NCI-H1048 (cell line): Measurements from ENCODE around the gene SKAP2.
"Not testable (repeated sequence)": the region's sequence is repeated elsewhere in the genome, so short reads cannot be mapped to it uniquely, and the experiment has no call there.

Source experiments
- DNase-seq: peaks from one replicate; lab custom pipeline; 2025; lab: John Stamatoyannopoulos, UW

Gene SKAP2

DNA sequence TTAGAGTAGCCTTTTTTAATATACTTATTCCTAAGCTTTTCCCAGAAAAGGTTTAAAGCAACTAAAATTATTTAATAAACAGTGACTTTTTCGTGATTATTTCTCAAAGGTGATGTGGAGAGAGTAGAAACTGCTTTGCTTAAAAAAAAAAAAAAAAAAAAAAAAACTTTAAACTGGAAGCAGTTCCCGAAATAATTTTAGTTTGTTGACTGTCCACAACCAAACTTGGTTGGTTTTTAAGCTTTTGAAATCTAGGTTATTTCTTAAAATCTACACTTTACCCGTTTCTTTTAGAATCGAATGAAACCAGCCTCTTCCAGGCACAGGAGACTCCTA lies 7.3 kb downstream of the SKAP2 start:
- DNase-seq = no peak

GRCh38 chr7:26856176-26856985 lies 8.0 kb downstream of the SKAP2 start:
- no peak for DNase-seq

DNA sequence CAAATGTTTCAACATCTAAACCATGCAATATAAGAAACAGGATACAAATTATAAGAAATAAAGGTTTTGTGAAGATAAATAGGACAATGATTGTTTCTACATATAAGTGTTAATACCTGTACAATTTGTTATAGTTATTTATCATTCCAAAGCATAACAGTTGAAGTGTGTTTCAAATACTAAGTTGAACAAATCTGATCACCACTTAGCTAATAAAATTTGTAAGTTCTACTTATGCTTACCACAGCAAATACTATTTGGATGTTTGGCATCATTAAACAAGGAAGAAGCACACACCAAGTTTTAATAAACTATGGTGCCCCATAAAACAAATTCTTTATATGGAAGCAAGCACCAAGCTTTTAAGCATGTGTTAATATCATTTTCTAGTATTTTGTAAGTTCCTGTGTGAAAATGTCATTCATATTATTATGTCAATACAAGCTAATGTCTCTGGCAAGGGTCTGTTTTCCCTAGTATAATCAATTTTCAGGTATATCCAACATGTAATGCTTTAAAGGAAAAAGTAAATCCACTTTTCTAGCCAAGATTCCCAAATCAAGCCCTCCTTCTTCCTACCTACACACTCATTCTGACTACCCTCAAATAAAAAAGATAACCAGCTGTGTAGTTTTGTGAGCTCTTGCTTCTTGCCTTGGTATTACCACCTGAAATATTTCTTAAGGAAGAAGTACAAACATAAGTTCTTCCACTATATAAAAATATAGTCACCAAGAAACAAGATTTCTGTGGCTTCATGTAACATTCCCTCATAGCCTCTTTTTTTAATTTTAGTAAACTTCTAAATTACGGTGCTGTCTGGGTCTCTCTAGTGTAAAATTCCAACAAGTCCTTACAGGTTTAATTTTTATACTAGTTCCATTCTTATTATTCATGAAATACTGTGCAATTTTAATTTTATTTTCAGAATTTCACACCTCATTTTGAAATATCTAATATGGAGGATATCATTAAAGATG lies 9.2 kb downstream of the SKAP2 start:
- DNase-seq = no peak

DNA sequence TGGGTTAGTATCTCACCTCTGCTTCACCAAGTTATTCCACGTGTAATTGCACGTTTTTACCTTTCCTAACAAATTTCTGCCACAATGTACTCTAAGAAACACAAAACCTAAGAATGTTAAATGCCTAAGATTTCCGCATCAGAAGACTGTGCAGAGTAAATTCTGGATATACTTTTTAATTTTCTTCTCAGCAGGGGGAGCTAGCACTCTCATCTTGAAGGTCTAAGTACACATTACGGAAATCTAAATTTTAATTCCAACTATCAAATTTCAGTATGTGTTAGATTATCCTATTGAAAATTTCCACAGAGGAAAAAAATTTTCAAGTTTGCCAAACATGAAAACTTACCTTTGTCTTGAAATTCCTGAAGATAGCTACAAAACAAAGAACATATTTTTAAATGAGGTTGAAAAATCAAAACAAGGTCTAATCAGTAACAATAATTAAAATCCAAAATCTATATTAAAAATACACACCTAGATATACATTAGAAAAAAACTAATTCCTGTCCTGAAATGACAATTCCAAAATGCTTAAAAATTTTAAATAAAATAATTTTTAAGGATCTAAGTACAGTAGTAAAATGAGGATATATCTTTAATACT lies 10.5 kb downstream of the SKAP2 start:
- no peak for DNase-seq

DNA sequence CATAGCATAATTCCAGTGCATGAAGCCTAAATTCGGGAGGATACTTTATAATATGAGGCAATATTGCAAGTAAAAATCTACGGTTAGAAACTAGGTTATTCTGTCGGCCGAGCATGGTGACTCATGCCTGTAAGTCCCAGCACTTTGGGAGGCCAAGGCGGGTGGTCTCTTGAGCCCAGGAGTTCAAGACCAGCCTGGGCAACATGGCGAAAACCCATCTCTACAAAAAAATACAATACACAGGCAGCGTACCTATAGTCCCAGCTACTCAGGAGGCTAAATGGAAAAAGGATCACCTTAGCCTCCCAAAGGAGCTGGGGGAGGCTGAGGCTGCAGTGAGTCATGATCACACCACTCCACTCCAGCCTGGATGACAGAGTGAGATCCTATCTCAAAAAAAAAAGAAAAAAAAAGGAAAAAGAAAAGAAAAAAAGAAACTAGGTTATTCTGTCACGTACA lies 14.2 kb downstream of the SKAP2 start:
- DNase-seq = no peak

GRCh38 chr7:26843705-26844104 lies 20.7 kb downstream of the SKAP2 start:
- DNase-seq = no peak

GRCh38 chr7:26842897-26843296 lies 21.5 kb downstream of the SKAP2 start:
- DNase-seq = no peak

DNA sequence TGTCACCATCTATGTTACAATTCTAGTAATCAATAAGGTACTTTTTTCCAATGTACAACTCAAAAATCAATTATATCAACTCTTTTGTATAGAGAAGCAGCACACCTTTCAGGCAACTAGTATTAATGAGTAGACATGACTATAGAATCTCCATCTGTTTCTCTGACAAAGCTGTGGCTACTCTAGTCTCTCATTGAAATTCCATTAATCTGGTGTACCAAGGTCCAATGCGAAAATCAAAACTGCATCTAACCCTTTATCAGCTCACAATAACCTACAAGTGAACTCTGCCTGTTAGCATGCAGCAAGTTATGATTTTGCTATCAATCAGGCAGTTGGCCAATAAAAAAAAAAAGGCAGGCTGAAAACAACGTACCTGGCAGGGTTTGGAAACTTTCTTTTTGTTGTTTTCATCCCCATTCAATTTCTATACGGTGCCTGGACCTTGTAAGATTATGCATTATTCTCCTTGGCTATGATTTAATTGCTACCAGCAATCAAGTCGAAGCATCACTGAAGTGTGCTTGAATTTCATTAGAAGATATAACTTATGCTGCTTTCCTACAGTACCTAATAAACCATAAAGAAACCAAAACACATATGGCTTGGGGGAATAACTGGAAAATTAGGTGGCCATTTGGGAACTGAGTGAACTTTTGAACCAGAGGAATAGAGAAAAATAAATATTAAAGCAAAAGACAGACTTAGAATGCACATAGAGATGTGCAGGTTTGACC lies 23.2 kb downstream of the SKAP2 start:
- DNase-seq = no peak

- not testable (repeated sequence) for DNase-seq
These were observed 27.6 kb downstream of the SKAP2 start for GRCh38 chr7:26836793-26837192.

- DNase-seq = no peak
These were observed 49.0 kb downstream of the SKAP2 start for GRCh38 chr7:26815426-26815825.

DNA sequence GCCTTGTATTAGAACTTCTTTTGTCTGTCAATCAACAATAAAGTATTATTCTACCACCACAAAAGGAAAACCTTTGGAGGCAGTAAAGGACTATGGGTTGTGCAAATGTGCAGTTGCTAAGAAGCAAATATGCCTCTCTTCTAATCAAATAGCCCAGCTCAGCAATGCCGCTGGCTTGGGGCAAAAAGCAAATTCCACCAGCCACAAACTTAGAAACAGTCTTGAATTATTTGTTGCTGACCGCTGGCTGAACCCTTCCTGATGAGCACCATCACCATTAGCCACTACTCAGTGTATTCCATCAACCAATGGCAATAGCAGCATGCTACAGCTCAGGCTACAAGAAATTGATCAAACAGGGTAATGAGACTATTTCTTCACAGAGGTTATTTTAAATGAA lies 51.0 kb downstream of the SKAP2 start:
- peak; percentile 12 for DNase-seq

DNA sequence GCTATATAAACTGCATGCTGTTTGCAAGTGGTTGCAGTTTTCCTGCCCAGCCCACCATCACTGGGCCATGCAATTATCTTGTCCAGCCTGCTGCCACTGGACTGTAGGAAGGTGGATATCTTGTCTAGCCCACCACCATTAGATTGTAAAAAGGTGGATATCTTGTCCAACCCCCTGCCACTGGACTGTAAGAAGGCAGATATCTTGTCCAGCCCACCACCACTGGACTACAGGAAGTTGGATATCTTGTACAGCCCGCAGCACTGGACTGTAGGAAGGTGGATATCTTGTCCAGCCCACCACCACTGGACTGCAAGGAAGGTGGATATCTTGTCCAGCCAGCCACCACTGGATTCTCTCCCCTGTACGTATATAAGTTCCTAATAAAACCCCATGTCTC lies 69.8 kb downstream of the SKAP2 start:
- no peak for DNase-seq

GRCh38 chr7:26792576-26792975 lies 71.8 kb downstream of the SKAP2 start:
- no peak for DNase-seq

- DNase-seq = no peak
These were observed 72.4 kb downstream of the SKAP2 start for GRCh38 chr7:26792006-26792405.

DNA sequence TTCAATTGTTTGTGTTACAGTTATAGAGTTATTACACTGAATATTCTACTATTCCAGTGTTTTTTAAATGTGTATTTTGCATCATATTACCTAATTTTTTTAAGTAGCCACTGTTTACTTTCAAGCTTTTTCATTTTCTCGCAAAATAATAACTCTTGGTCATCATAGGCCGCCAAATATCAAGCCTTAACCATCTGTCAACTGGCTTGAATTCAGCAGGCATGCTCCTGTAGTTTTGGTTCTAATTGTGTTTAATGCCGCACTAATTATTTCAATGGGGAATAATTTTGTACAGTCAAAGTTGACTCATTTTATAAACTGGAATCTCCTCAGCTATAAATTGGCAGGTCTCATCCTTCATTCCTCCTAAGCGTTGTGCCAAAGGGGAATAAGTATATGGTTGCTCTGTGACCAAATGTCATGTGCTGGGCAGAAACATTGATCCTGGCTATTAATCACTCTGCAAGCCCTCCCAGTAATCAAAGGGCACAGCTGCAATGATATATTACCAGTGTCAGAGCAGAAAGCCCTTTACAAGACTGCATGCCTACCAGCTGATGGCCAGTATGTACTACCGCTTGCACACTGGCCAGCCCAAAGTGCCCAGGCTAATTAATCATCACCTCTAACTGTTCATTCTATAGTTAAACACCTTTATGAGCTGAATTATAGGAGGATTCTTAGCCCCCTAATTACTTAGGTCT lies 74.8 kb downstream of the SKAP2 start:
- DNase-seq = no peak

DNA sequence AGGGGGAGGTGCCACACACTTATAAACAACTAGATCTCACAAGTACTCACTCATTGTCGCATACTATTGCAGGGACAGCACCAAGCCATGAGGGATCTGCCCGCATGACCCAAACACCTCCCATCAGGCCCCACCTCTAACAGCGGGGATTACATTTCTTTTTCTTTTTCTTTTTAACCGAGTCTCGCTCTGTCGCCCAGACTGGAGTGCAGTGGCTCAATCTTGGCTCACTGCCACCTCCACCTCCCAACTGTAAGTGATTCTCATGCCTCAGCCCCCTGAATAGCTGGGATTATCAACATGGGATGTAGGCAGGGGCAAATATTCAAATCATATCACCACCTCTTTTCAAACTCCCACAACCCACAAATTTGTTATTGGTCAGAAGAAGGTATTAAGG lies 76.7 kb downstream of the SKAP2 start:
- DNase-seq = no peak

DNA sequence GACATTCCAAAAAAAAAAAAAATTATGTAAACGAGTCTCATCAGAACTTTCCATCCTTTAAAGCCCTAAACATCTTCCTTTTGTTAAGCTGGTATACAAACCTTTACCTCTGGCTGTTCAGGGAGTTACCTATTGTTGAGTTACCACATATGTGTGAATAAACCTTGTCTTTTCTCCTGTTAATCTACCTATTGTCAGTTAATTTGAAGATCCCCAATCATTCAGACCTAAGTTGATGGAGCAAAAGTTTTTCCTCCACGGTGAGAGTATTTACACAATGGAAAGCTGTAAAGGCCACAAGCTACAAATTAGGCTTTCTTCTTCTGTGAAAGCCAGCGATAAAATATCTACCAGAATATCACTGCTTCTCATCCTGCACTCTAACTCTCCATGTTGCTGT lies 80.3 kb downstream of the SKAP2 start:
- no peak for DNase-seq

DNA sequence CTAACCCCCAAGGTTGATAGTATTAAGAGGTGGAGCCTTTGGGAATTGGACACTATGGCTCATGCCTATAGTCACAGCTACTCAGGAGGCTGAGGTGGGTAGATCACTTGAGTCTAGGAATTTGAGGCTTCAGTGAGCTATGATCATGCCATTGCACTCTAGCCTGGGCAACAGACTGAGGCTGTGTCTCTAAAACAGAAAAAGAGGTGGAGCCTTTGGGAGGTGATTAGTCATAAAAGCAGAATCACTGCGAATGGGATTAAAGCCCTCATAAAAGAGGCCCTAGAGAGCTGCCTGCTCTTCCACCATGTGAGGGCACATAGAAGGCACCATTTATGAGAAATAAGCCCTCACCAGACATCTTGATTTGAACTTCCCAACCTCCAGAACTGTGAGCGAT lies 81.9 kb downstream of the SKAP2 start:
- DNase-seq = no peak

GRCh38 chr7:26779978-26780595 lies 84.3 kb downstream of the SKAP2 start:
- no peak for DNase-seq

DNA sequence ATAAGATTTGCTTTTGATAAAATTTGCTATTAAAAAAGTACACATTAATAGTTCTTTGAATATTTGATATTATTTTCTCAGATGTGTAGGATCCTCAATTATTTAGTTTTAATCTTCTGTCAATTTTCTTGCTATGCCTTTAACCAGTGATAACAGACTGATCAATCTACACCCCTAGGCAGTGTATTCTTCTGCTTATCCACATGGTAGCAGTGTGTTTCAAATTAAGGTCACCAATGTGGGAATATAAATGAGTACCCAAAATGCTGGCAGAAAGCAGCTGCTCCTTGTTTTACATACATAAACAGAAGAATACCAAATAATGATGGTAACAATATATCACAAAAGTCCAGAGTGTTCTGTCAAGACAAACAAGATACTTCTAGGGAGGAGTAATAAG lies 87.0 kb downstream of the SKAP2 start:
- DNase-seq = no peak

DNA sequence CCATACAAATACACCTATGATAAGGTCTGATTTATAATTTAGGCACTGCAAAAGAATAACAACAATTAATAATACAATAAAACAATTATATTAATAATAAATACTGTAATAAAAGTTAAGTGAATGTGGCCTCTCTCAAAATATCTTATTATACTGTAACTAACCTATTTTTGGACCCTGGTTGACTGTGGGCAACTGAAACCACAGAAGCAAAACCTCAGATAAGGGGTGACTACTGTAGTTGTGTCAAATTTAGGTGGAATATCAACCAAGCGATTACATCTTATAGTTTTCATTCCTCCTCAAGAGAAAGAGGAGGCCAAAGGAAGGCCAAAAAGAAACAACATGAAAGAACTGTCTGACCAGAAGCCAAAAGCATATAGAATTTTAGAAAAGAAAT lies 103.9 kb downstream of the SKAP2 start:
- no peak for DNase-seq
